Measurements from ENCODE around the gene PEF1.

GRCh38 chr1:31621847-31622730 is 22.6 kb downstream of the PEF1 start:
- TF ChIP-seq CTCF (IDR thresholded peaks at IDR 0.05), result no peak
- TF ChIP-seq POLR2A (IDR thresholded peaks at IDR 0.05), result no peak

Measured in thyroid gland (tissue), 4 donors.